RKO (cell line): Measurements from ENCODE around the gene SPPL3.
"Not testable (repeated sequence)": the region's sequence is repeated elsewhere in the genome, so short reads cannot be mapped to it uniquely, and the experiment has no call there.

Experiments
- DNase-seq: peaks from one replicate; pipeline ENCODE4 v3.0.0-alpha.2; 2016; ENCODE audit warnings: low spot score

SPPL3 gene

GRCh38 chr12:120817559-120818330 lies 86.4 kb downstream of the SPPL3 start:
- DNase-seq = no peak

- DNase-seq = no peak
These were observed 87.8 kb downstream of the SPPL3 start for GRCh38 chr12:120816363-120816762.

- DNase-seq = no peak
These were observed 89.2 kb downstream of the SPPL3 start for GRCh38 chr12:120814903-120815429.

- DNase-seq = no peak
These were observed 89.8 kb downstream of the SPPL3 start for GRCh38 chr12:120814203-120814902.

- no peak for DNase-seq
These were observed 90.5 kb downstream of the SPPL3 start for GRCh38 chr12:120813588-120814153.

- no peak for DNase-seq
These were observed 94.1 kb downstream of the SPPL3 start for GRCh38 chr12:120810021-120810420.

GRCh38 chr12:120804428-120804827 lies 99.7 kb downstream of the SPPL3 start:
- DNase-seq = no peak

- DNase-seq = no peak
These were observed 103.0 kb downstream of the SPPL3 start for GRCh38 chr12:120801146-120801545.

GRCh38 chr12:120800665-120801064 lies 103.5 kb downstream of the SPPL3 start:
- DNase-seq = no peak

- DNase-seq = no peak
These were observed 104.7 kb downstream of the SPPL3 start for GRCh38 chr12:120799243-120800045.

- no peak for DNase-seq
These were observed 105.5 kb downstream of the SPPL3 start for GRCh38 chr12:120798696-120799095.

GRCh38 chr12:120797677-120798642 lies 106.2 kb downstream of the SPPL3 start:
- no peak for DNase-seq

- DNase-seq = no peak
These were observed 108.5 kb downstream of the SPPL3 start for GRCh38 chr12:120795441-120796178.

- no peak for DNase-seq
These were observed 110.8 kb downstream of the SPPL3 start for GRCh38 chr12:120793357-120793756.

GRCh38 chr12:120792456-120792855 lies 111.7 kb downstream of the SPPL3 start:
- DNase-seq = not testable (repeated sequence)

- DNase-seq = no peak
These were observed 112.4 kb downstream of the SPPL3 start for GRCh38 chr12:120791669-120792176.

- no peak for DNase-seq
These were observed 114.0 kb downstream of the SPPL3 start for GRCh38 chr12:120790114-120790513.

- no peak for DNase-seq
These were observed 116.3 kb downstream of the SPPL3 start for GRCh38 chr12:120787889-120788288.

- no peak for DNase-seq
These were observed 119.4 kb downstream of the SPPL3 start for GRCh38 chr12:120784804-120785203.

- peak; percentile 81 for DNase-seq
These were observed 121.0 kb downstream of the SPPL3 start for GRCh38 chr12:120783197-120783596.
